Hepatocyte (in vitro differentiated cells): ENCODE results near the gene SPTLC1.

ENCODE experiments used
- CTCF ChIP-seq: fragments of 200-600 bp; sonication (generic); IDR thresholded peaks from 2 replicates; pipeline ENCODE4 v1.5.1; 2016; ENCODE audit warnings: antibody characterized with exemption, mild to moderate bottlenecking; ENCODE audit not compliant: poor library complexity
- EZH2 ChIP-seq: fragments of 200-600 bp; sonication (generic); IDR thresholded peaks from 2 replicates; pipeline ENCODE4 v1.6.1; 2016; ENCODE audit warnings: antibody characterized with exemption, mild to moderate bottlenecking, borderline replicate concordance
- EZH2phosphoT487 ChIP-seq: fragments of 200-600 bp; sonication (generic); IDR thresholded peaks from one replicate; pipeline ENCODE4 v1.6.1; 2018; ENCODE audit warnings: antibody characterized with exemption, mild to moderate bottlenecking, low read depth, moderate library complexity; ENCODE audit not compliant: unreplicated experiment, severe bottlenecking

GRCh38 chr9:92146610-92147009, 31.4 kb upstream of the SPTLC1 start:
- TF ChIP-seq EZH2phosphoT487 (no peak), CTCF (no peak), EZH2 (no peak)
